Breast epithelium (tissue), 3 donors: ENCODE measurements around the gene SLC8A3.

Experiments
- POLR2A ChIP-seq: fragments of 450-650 bp; IDR thresholded peaks from one replicate; pipeline ENCODE4 v1.6.1; 2016; ENCODE audit warnings: antibody characterized with exemption, mild to moderate bottlenecking, moderate library complexity
- POLR2AphosphoS5 ChIP-seq, 3 donors: sonication (generic); formaldehyde crosslinking; IDR thresholded peaks; one replicate each; pipeline ENCODE4 v1.6.1; 2017; ENCODE audit warnings: antibody characterized with exemption in 3 of 3
- TF ChIP-seq, protein P1 (sequence below), 3 donors: fragments of 450-650 bp; IDR thresholded peaks; one replicate each; pipeline ENCODE4 v1.5.1; 2016 to 2017; ENCODE audit warnings: antibody characterized with exemption in 3 of 3, mild to moderate bottlenecking in 3 of 3, moderate library complexity in 3 of 3

GRCh38 chr14:70029296-70030132 is 159.2 kb downstream of the SLC8A3 start:
- no peak for TF ChIP-seq POLR2A
- TF ChIP-seq, protein P1, sequence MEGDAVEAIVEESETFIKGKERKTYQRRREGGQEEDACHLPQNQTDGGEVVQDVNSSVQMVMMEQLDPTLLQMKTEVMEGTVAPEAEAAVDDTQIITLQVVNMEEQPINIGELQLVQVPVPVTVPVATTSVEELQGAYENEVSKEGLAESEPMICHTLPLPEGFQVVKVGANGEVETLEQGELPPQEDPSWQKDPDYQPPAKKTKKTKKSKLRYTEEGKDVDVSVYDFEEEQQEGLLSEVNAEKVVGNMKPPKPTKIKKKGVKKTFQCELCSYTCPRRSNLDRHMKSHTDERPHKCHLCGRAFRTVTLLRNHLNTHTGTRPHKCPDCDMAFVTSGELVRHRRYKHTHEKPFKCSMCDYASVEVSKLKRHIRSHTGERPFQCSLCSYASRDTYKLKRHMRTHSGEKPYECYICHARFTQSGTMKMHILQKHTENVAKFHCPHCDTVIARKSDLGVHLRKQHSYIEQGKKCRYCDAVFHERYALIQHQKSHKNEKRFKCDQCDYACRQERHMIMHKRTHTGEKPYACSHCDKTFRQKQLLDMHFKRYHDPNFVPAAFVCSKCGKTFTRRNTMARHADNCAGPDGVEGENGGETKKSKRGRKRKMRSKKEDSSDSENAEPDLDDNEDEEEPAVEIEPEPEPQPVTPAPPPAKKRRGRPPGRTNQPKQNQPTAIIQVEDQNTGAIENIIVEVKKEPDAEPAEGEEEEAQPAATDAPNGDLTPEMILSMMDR (IDR thresholded peaks at IDR 0.05) = no peak
- TF ChIP-seq POLR2AphosphoS5 (IDR thresholded peaks at IDR 0.05) = no peak
